Neuronal stem cell (in vitro differentiated cells): ENCODE measurements around the gene CMBL.
A peak's percentile ranks its signal among the peaks of the same experiment; 100 is the strongest.

Experiments used
- DNase-seq: peaks from one replicate; pipeline ENCODE4 v3.0.0-alpha.2; 2013; ENCODE audit warnings: low spot score
- H2AFZ ChIP-seq: one replicate; pipeline ENCODE4 v1.6.1; 2013; ENCODE audit warnings: mild to moderate bottlenecking, low read length, inconsistent platforms
- H2AK5ac ChIP-seq: 2 replicates; pipeline ENCODE4 v1.6.1; 2013; ENCODE audit warnings: low read depth, mild to moderate bottlenecking, inconsistent platforms, low read length, moderate library complexity, mixed read lengths
- H2BK120ac ChIP-seq: 2 replicates; pipeline ENCODE4 v1.6.1; 2013; ENCODE audit warnings: low read depth, mild to moderate bottlenecking, inconsistent platforms, low read length, moderate library complexity, mixed read lengths
- H2BK12ac ChIP-seq: one replicate; pipeline ENCODE4 v1.6.1; 2013; ENCODE audit warnings: low read length, inconsistent platforms
- H2BK15ac ChIP-seq: 2 replicates; pipeline ENCODE4 v1.6.1; 2013; ENCODE audit warnings: mild to moderate bottlenecking, low read length, inconsistent platforms, mixed read lengths
- H2BK5ac ChIP-seq: one replicate; pipeline ENCODE4 v1.6.1; 2013; ENCODE audit warnings: inconsistent platforms, mild to moderate bottlenecking, low read length, moderate library complexity
- H3K14ac ChIP-seq: one replicate; pipeline ENCODE4 v1.6.1; 2013; ENCODE audit warnings: low read length, inconsistent platforms
- H3K18ac ChIP-seq: 2 replicates; pipeline ENCODE4 v1.6.1; 2013; ENCODE audit warnings: low read length, inconsistent platforms
- H3K23ac ChIP-seq: 2 replicates; pipeline ENCODE4 v1.6.1; 2013; ENCODE audit warnings: low read depth, mild to moderate bottlenecking, mixed read lengths, low read length, inconsistent platforms; ENCODE audit not compliant: poor library complexity
- H3K27ac ChIP-seq: replicated peaks from 3 replicates; pipeline ENCODE4 v1.5.1; 2013; ENCODE audit warnings: low read length, inconsistent platforms
- H3K27me3 ChIP-seq, 3 experiments: 2 replicates each; pipeline ENCODE4 v1.6.1; 2013; ENCODE audit warnings: low read length in 3 of 3, mild to moderate bottlenecking in 2 of 3, inconsistent platforms in 1 of 3, low read depth in 1 of 3, mixed read lengths in 1 of 3, moderate library complexity in 1 of 3; ENCODE audit not compliant: control insufficient read depth in 3 of 3, insufficient read depth in 3 of 3
- H3K36me3 ChIP-seq, 2 donors: replicated peaks in 1 of 2; 2 replicates each; pipeline ENCODE4 v1.6.1; 2013; ENCODE audit warnings: low read length in 2 of 2; ENCODE audit not compliant: control insufficient read depth in 2 of 2, insufficient read depth in 2 of 2
- H3K4ac ChIP-seq: 2 replicates; pipeline ENCODE4 v1.6.1; 2013; ENCODE audit warnings: inconsistent platforms, mild to moderate bottlenecking, low read length, moderate library complexity
- H3K4me1 ChIP-seq, 2 donors: 1 replicate in 1 of 2; 2 replicates in 1 of 2; pipeline ENCODE4 v1.6.1; 2013; ENCODE audit warnings: low read length in 2 of 2, low read depth in 1 of 2; ENCODE audit not compliant: control insufficient read depth in 2 of 2, insufficient read depth in 1 of 2
- H3K4me2 ChIP-seq: one replicate; pipeline ENCODE4 v1.6.1; 2013; ENCODE audit warnings: mild to moderate bottlenecking, low read length, inconsistent platforms; ENCODE audit not compliant: insufficient read depth, poor library complexity, severe bottlenecking
- H3K4me3 ChIP-seq, 2 donors: 2 replicates each; pipeline ENCODE4 v1.5.1; 2013; ENCODE audit warnings: low read length in 2 of 2, mild to moderate bottlenecking in 2 of 2, inconsistent platforms in 1 of 2, moderate library complexity in 1 of 2
- H3K79me1 ChIP-seq: one replicate; pipeline ENCODE4 v1.6.1; 2013; ENCODE audit warnings: low read depth, mild to moderate bottlenecking, inconsistent platforms, low read length, moderate library complexity
- H3K9ac ChIP-seq: one replicate; pipeline ENCODE4 v1.6.1; 2013; ENCODE audit warnings: mild to moderate bottlenecking, low read depth, low read length, inconsistent platforms; ENCODE audit not compliant: poor library complexity
- H3K9me3 ChIP-seq, 2 donors: replicated peaks in 1 of 2; 2 replicates each; pipeline versions ENCODE3 to v1.6.1; 2013; ENCODE audit warnings: low read length in 2 of 2, mild to moderate bottlenecking in 2 of 2, inconsistent platforms in 1 of 2, low read depth in 1 of 2, mixed read lengths in 1 of 2, moderate library complexity in 1 of 2; ENCODE audit not compliant: control insufficient read depth in 2 of 2, insufficient read depth in 1 of 2
- H4K8ac ChIP-seq: one replicate; pipeline ENCODE4 v1.6.1; 2013; ENCODE audit warnings: low read depth, mild to moderate bottlenecking, inconsistent platforms, low read length, moderate library complexity
- H4K91ac ChIP-seq: one replicate; pipeline ENCODE4 v1.6.1; 2013; ENCODE audit warnings: low read length, low read depth, mild to moderate bottlenecking, inconsistent platforms; ENCODE audit not compliant: poor library complexity
- WGBS, 2 donors: extraction: QIAGEN DNeasy Blood & Tissue Kit; methylation state at CpG; one replicate each; pipeline ENCODE4 v1.1.7; 2013; ENCODE audit warnings: missing lambda C conversion rate in 2 of 2, mixed read lengths in 1 of 2; ENCODE audit not compliant: insufficient read length in 2 of 2, insufficient replicate concordance in 1 of 2; ENCODE audit errors: extremely low coverage in 2 of 2; 5-methylcytosine and 5-hydroxymethylcytosine counted together

CMBL gene

GRCh38 chr5:10310066-10310779 is 2.5 kb upstream of the CMBL start:
- Histone ChIP-seq H3K4me2 (no peak overlapping the region), H2BK12ac (no peak overlapping the region), H2BK120ac (no peak overlapping the region), H2AK5ac (no peak overlapping the region), H3K23ac (no peak overlapping the region), H3K27ac (no peak overlapping the region), H3K9me3 (no peaks in the 10 kb centered on the region), H3K27me3 (peaks cover 0 to 2% (median 0%) of the 10 kb centered on the region in 3 experiments), H3K14ac (no peak overlapping the region), H4K91ac (no peak overlapping the region), H4K8ac (no peak overlapping the region), H2BK15ac (no peak overlapping the region), H3K36me3 (no peaks in the 10 kb centered on the region), H3K9ac (no peak overlapping the region), H2AFZ (no peak overlapping the region), H3K4me1 (peaks cover 0 to 3% of the 10 kb centered on the region in 2 donors), H3K18ac (no peak overlapping the region), H3K4me3 (no peak overlapping the region), H2BK5ac (no peak overlapping the region), H3K79me1 (no peaks in the 10 kb centered on the region), H3K4ac (no peak overlapping the region)
- no peak for DNase-seq
- no CpG with 5 or more reads among the region's 8 CpGs for WGBS, 2 donors

DNA sequence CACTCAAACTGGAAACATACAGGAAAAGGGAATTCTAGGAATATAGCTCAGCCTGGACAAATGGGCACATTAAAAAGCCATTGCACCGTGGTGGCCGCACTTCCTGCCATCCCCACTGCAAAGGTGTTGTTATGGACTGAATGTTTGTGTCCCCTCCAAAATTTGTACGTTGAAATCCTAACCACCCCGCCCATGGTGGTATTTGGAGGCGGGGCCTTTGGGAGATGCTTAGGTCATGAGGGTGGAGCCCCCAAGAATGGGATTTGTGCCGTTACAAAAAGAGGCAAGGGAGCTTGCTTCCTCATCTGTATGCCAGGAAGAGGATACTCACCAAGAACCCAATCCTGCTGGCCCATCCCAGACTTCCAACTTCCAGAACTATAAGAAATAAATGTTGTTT is 1.1 kb upstream of the CMBL start:
- peaks cover 0 to 8% of the 10 kb centered on the region in 2 donors for H3K4me1 ChIP-seq
- no peak overlapping the region for H3K4me2 ChIP-seq
- no peak for DNase-seq
- no peak overlapping the region for H2AFZ ChIP-seq
- H3K4ac ChIP-seq = no peak overlapping the region
- no peak overlapping the region for H3K23ac ChIP-seq
- no peak overlapping the region for H2BK120ac ChIP-seq
- H3K36me3 ChIP-seq = no peaks in the 10 kb centered on the region
- no peak overlapping the region for H3K9ac ChIP-seq
- H2BK15ac ChIP-seq = no peak overlapping the region
- no peak overlapping the region for H3K18ac ChIP-seq
- no peaks in the 10 kb centered on the region for H3K79me1 ChIP-seq
- H4K8ac ChIP-seq = no peak overlapping the region
- no CpG with 5 or more reads among the region's 6 CpGs for WGBS, 2 donors
- peaks cover 0 to 2% (median 0%) of the 10 kb centered on the region in 3 experiments for H3K27me3 ChIP-seq
- no peak overlapping the region for H3K4me3 ChIP-seq
- H3K9me3 ChIP-seq = peaks cover 0 to 3% of the 10 kb centered on the region in 2 donors
- no peak overlapping the region for H3K27ac ChIP-seq
- no peak overlapping the region for H2BK5ac ChIP-seq
- no peak overlapping the region for H4K91ac ChIP-seq
- no peak overlapping the region for H2BK12ac ChIP-seq
- H2AK5ac ChIP-seq = no peak overlapping the region
- no peak overlapping the region for H3K14ac ChIP-seq

- Histone ChIP-seq H3K4ac (no peak overlapping the region), H3K4me2 (peak overlapping the region; percentile 34), H3K9me3 (peaks cover 0 to 3% of the 10 kb centered on the region in 2 donors), H3K27ac (no peak overlapping the region), H2AK5ac (no peak overlapping the region), H3K36me3 (no peaks in the 10 kb centered on the region), H3K9ac (no peak overlapping the region), H2BK12ac (no peak overlapping the region), H2BK15ac (no peak overlapping the region), H2BK120ac (no peak overlapping the region), H3K14ac (no peak overlapping the region), H3K18ac (no peak overlapping the region), H3K27me3 (peaks cover 0 to 2% (median 0%) of the 10 kb centered on the region in 3 experiments), H4K8ac (no peak overlapping the region), H4K91ac (no peak overlapping the region), H3K4me3 (peak overlapping the region in 1 of 2 donors; percentile 60), H3K23ac (no peak overlapping the region), H3K79me1 (no peaks in the 10 kb centered on the region), H3K4me1 (peaks cover 0 to 8% of the 10 kb centered on the region in 2 donors), H2BK5ac (no peak overlapping the region), H2AFZ (peak overlapping the region; percentile 96)
- DNase-seq = no peak
- WGBS, 2 donors = no CpG with 5 or more reads among the region's 8 CpGs
Measured at GRCh38 chr5:10306806-10307205, 896 bp downstream of the CMBL start.

DNA sequence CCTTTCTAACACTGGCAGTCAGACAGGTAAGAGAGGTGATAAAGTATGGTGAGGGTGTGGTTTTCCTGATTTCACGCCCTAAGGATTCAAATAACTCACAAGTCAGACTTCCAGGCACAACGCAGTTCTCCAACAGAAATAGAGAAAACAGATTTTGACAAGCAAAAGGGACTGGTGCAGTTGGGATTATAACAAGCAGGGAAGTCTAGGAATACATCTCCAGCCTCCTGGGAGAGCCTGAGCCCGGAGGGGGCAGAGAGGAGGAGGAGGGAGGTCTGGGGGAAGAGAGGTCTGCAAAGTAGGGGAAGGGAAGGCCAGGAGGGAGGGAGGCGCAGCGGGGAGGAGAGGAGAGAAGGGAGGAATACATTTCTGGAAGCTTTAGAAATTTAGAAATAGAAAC is 1.6 kb downstream of the CMBL start:
- no peak for DNase-seq
- no CpG with 5 or more reads among the region's 5 CpGs for WGBS, 2 donors
- Histone ChIP-seq H2BK15ac (no peak overlapping the region), H4K8ac (no peak overlapping the region), H3K14ac (no peak overlapping the region), H2BK12ac (no peak overlapping the region), H3K27me3 (peaks cover 0 to 2% (median 0%) of the 10 kb centered on the region in 3 experiments), H3K23ac (no peak overlapping the region), H3K9me3 (peaks cover 0 to 3% of the 10 kb centered on the region in 2 donors), H3K4me3 (no peak overlapping the region), H2AFZ (no peak overlapping the region), H3K4me1 (peaks cover 0 to 8% of the 10 kb centered on the region in 2 donors), H2BK120ac (no peak overlapping the region), H2BK5ac (no peak overlapping the region), H3K4me2 (no peak overlapping the region), H3K18ac (no peak overlapping the region), H3K4ac (no peak overlapping the region), H3K36me3 (no peaks in the 10 kb centered on the region), H3K27ac (no peak overlapping the region), H2AK5ac (no peak overlapping the region), H3K79me1 (no peaks in the 10 kb centered on the region), H4K91ac (no peak overlapping the region), H3K9ac (no peak overlapping the region)
